Keratinocyte (primary cell): ENCODE data around the gene SH3PXD2A.

ENCODE experiments used
- CTCF ChIP-seq, 3 experiments: IDR thresholded peaks in 1 of 3; conservative IDR thresholded peaks in 1 of 3; optimal IDR thresholded peaks in 1 of 3; 2 replicates in 2 of 3; 3 replicates in 1 of 3; pipeline versions ENCODE3 to v1.5.1; 2011; ENCODE audit warnings: low read length in 3 of 3, mild to moderate bottlenecking in 3 of 3, moderate library complexity in 2 of 3, control low read depth in 1 of 3, inconsistent platforms in 1 of 3; ENCODE audit not compliant: insufficient read depth in 2 of 3; ENCODE audit errors: extremely low read depth in 1 of 3
- EZH2 ChIP-seq: IDR thresholded peaks from one replicate; pipeline ENCODE4 v1.6.1; 2012; ENCODE audit warnings: inconsistent platforms, mild to moderate bottlenecking, low read length, moderate library complexity

- TF ChIP-seq EZH2 (no peak), CTCF (optimal IDR thresholded peaks at IDR 0.05 in 1 of 3, IDR thresholded peaks at IDR 0.05 in 1 of 3, conservative IDR thresholded peaks at IDR 0.05 in 1 of 3; ENCODE audit: extremely low read depth in 1 of 3, insufficient read depth in 2 of 3, low read length in 3 of 3) (peak in 1 of 3 experiments; percentile 1)
Observed at GRCh38 chr10:103580011-103580410, 275.4 kb downstream of the SH3PXD2A start.
